Panc1 (cell line): Measurements from ENCODE around the gene NTRK3.

Experiments
- POLR2AphosphoS5 ChIP-seq: IDR thresholded peaks from 2 replicates; pipeline ENCODE4 v1.6.1; 2012; ENCODE audit warnings: mild to moderate bottlenecking, low read depth, low read length, moderate library complexity
- SIN3A ChIP-seq: IDR thresholded peaks from 2 replicates; pipeline ENCODE4 v1.6.1; 2012; ENCODE audit warnings: low read depth, mild to moderate bottlenecking, low read length, moderate library complexity, borderline replicate concordance; ENCODE audit not compliant: insufficient read depth
- TF ChIP-seq, protein P1 (sequence below): fragments of 450-650 bp; IDR thresholded peaks from 2 replicates; pipeline ENCODE4 v1.5.1; 2017; ENCODE audit warnings: mild to moderate bottlenecking
- TF ChIP-seq, protein P2 (sequence below), 2 experiments: IDR thresholded peaks; 2 replicates each; pipeline ENCODE4 v1.6.1; 2011 to 2012; ENCODE audit warnings: low read depth in 2 of 2, control low read depth in 1 of 2, low read length in 1 of 2, mild to moderate bottlenecking in 1 of 2, moderate library complexity in 1 of 2; ENCODE audit not compliant: insufficient read depth in 1 of 2

DNA sequence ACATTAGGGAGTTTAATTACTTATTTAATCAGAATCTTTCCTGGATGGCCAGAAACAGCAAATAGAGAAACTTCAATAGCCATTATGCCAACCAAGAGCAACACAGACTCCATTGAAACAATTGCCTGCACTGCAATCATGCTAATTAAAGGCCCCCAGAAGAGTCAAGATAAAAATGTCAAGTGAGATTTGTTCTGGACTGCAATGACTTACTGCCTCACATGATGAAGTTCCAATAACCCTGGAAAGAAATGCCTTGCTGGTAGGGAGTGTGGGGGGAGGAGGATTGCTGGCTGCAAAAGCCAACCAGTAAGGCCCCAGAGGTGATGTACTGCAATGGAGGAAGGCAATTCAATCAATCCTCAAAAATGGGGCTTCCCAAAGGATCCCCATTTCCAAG lies 257.9 kb downstream of the NTRK3 start:
- TF ChIP-seq, protein P1, sequence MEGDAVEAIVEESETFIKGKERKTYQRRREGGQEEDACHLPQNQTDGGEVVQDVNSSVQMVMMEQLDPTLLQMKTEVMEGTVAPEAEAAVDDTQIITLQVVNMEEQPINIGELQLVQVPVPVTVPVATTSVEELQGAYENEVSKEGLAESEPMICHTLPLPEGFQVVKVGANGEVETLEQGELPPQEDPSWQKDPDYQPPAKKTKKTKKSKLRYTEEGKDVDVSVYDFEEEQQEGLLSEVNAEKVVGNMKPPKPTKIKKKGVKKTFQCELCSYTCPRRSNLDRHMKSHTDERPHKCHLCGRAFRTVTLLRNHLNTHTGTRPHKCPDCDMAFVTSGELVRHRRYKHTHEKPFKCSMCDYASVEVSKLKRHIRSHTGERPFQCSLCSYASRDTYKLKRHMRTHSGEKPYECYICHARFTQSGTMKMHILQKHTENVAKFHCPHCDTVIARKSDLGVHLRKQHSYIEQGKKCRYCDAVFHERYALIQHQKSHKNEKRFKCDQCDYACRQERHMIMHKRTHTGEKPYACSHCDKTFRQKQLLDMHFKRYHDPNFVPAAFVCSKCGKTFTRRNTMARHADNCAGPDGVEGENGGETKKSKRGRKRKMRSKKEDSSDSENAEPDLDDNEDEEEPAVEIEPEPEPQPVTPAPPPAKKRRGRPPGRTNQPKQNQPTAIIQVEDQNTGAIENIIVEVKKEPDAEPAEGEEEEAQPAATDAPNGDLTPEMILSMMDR: no peak
- no peak for TF ChIP-seq SIN3A
- TF ChIP-seq POLR2AphosphoS5: no peak
- TF ChIP-seq, protein P2, sequence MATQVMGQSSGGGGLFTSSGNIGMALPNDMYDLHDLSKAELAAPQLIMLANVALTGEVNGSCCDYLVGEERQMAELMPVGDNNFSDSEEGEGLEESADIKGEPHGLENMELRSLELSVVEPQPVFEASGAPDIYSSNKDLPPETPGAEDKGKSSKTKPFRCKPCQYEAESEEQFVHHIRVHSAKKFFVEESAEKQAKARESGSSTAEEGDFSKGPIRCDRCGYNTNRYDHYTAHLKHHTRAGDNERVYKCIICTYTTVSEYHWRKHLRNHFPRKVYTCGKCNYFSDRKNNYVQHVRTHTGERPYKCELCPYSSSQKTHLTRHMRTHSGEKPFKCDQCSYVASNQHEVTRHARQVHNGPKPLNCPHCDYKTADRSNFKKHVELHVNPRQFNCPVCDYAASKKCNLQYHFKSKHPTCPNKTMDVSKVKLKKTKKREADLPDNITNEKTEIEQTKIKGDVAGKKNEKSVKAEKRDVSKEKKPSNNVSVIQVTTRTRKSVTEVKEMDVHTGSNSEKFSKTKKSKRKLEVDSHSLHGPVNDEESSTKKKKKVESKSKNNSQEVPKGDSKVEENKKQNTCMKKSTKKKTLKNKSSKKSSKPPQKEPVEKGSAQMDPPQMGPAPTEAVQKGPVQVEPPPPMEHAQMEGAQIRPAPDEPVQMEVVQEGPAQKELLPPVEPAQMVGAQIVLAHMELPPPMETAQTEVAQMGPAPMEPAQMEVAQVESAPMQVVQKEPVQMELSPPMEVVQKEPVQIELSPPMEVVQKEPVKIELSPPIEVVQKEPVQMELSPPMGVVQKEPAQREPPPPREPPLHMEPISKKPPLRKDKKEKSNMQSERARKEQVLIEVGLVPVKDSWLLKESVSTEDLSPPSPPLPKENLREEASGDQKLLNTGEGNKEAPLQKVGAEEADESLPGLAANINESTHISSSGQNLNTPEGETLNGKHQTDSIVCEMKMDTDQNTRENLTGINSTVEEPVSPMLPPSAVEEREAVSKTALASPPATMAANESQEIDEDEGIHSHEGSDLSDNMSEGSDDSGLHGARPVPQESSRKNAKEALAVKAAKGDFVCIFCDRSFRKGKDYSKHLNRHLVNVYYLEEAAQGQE (IDR thresholded peaks at IDR 0.05; ENCODE audit: insufficient read depth in 1 of 2, low read depth in 2 of 2, low read length in 1 of 2): no peak
